SK-N-SH (cell line): ENCODE measurements around the gene CCDC6.

ENCODE experiments used
- CTCF ChIP-seq: fragments of 200-600 bp; sonication (generic); IDR thresholded peaks from 2 replicates; pipeline ENCODE4 v1.6.1; 2017; ENCODE audit warnings: antibody characterized with exemption, mild to moderate bottlenecking, moderate library complexity
- EZH2phosphoT487 ChIP-seq: fragments of 200-600 bp; sonication (generic); IDR thresholded peaks from 2 replicates; pipeline ENCODE4 v1.6.1; 2017; ENCODE audit warnings: low read depth, mixed run types, mild to moderate bottlenecking, antibody characterized with exemption, moderate library complexity, borderline replicate concordance
- GABPA ChIP-seq: IDR thresholded peaks from 2 replicates; pipeline ENCODE4 v1.4.0; 2012; ENCODE audit warnings: low read depth, mild to moderate bottlenecking
- PBX3 ChIP-seq: IDR thresholded peaks from 2 replicates; pipeline ENCODE4; 2012
- POLR2AphosphoS5 ChIP-seq: IDR thresholded peaks from 2 replicates; pipeline ENCODE4 v1.6.1; 2012; ENCODE audit warnings: low read depth, low read length
- RAD21 ChIP-seq: IDR thresholded peaks from 2 replicates; pipeline ENCODE4 v1.6.1; 2012; ENCODE audit warnings: mild to moderate bottlenecking, low read length
- SMC3 ChIP-seq: IDR thresholded peaks from 2 replicates; pipeline ENCODE4 v1.6.1; 2012; ENCODE audit warnings: low read depth, low read length, improper control_type of control experiment

DNA sequence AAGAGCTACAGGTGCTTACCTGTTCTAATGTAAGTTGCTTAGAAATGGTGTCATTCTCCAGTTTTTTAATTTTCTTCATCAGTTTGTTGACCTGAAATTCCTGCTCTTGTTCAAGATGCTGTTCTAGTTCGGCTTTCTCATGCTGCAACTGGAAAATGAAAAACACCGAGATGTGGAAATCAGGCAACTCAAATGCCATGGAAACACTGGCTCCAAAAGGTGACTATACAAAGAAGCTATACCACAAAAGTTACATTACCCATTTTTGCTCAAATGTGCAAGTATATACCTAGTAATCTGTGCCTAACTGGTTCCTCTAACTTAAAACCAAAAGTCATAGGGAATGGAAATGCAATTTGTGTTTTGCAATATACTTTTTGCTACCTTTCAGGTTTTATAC lies 73.8 kb downstream of the CCDC6 start:
- no peak for TF ChIP-seq EZH2phosphoT487
- no peak for TF ChIP-seq GABPA
- TF ChIP-seq CTCF: no peak
- no peak for TF ChIP-seq RAD21
- no peak for TF ChIP-seq PBX3
- TF ChIP-seq SMC3: no peak
- TF ChIP-seq POLR2AphosphoS5: no peak
